NCI-H1417 (cell line): Measurements from ENCODE around the gene HDLBP.
"Not testable (repeated sequence)": the region's sequence is repeated elsewhere in the genome, so short reads cannot be mapped to it uniquely, and the experiment has no call there.

Source experiments
- DNase-seq, 3 experiments: peaks; one replicate each; lab custom pipeline; 2025; lab: John Stamatoyannopoulos, UW

HDLBP gene

DNA sequence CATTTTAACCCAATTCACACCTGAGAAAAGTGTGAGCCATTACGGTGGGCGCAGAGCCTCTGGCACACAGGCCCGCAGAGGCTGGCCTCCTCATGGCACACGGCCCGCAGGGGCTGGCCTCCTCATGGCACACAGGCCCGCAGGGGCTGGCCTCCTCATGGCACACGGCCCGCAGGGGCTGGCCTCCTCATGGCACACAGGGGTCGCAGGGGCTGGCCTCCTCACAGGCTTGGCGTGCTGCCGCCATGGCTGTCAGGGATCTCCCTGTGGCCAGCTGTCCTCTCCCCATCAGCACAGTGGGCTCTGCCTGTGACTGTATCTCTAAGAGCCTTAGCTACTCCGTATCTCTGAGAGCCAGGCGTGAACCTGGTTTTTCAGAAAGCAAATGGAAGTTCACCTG, 102.4 kb downstream of the HDLBP start:
- no peak for DNase-seq

DNA sequence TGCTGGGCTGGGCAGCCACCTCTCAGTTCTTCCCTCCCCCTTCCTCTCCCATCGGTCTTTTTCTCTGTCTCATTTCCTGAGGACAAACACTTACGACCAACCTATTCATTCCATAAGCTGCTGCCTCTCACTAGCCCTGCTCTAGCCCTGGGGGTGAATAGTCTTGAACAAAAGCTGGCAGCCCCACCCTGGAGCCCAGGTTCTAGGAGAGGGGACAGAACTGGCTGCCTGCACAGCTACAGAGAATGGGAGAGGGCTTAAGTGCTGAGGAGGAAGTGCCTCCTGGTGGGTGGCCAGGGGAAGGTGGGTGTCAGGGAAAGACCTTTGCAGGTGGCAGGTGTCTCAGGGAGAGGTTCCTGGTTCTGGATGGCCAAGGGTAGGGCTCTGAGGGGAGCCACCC, 104.2 kb downstream of the HDLBP start:
- DNase-seq = peak in 2 of 3 experiments; percentile 35 to 69

DNA sequence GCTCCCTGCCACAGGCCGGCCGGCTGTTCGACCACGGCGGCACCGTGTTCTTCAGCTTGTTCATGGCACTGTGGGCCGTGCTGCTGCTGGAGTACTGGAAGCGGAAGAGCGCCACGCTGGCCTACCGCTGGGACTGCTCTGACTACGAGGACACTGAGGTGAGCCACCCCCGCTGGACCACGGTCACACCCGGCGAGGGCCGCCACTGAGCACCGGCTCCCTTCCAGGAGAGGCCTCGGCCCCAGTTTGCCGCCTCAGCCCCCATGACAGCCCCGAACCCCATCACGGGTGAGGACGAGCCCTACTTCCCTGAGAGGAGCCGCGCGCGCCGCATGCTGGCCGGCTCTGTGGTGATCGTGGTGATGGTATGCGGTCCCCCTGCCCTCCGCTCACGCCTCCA, 106.2 kb downstream of the HDLBP start:
- DNase-seq = no peak

DNA sequence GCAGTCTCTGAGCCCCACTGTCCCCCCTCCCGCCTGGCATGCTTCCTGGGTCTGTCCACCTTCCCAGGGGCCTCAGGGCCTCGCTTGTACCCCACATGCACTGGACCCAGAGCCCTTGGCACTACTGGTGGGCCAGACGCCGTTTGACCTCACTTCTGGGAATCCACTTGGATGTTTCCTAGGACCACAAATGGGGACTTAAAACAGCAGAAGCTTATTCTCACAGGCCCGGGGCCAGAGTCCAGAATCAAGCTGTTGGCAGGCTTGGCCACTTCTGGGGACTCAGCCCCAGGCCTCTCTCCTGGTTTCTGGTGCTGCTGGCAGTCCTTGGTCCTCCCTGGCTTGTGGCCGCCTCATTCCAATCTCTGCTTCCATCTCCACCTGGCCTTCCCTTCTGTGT, 107.4 kb downstream of the HDLBP start:
- no peak for DNase-seq

DNA sequence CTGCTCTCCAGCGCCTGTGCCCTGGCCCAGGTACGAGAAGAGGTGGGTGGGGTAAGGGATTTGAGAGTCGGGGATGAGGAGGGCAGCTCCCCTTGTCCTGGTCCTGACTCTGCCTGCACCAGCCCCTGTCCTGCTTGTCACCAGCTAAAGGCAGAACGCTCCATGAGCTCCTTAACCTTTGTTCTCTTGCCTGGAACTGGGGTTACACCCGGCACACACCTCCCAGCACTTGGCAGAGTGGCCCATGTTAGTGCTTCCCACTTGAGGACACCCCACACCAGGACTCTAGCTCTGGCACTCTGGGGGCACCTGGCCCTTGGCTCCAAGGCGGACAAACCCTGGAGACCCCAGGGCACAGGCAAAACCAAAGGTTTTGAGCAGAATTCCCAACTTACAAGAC, 107.8 kb downstream of the HDLBP start:
- no peak for DNase-seq

DNA sequence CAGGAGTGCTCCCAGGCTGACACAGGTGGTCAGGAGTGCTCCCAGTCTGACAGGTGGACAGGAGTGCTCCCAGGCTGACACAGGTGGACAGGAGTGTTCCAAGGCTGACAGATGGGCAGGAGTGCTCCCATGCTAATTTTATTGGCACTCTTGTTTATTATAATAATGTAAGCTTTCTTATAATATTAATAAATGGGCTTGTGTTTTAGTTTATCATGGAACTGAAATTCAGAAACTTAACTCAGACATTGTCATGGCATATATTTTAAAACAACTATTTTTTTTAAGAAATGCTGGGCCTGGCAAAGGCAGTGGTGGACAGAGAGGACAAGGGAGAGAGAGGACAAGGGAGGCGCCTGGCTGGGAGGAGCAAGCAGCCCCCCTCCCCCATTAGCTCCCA, 108.3 kb downstream of the HDLBP start:
- DNase-seq = no peak

DNA sequence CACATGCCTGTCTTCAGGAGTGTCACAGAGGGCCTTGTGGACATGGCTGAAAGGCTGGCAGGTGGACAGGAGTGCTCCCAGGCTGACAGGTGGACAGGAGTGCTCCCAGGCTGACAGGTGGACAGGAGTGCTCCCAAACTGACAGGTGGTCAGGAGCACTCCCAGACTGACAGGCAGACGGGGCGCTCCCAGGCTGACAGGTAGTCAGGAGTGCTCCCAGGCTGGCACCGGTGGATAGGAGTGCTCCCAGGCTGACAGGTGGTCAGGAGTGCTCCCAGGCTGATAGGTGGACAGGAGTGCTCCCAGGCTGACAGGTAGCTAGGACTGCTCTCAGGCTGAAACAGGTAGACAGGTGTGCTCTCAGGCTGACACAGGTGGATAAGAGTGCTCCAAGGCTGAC, 110.4 kb downstream of the HDLBP start:
- no peak for DNase-seq

DNA sequence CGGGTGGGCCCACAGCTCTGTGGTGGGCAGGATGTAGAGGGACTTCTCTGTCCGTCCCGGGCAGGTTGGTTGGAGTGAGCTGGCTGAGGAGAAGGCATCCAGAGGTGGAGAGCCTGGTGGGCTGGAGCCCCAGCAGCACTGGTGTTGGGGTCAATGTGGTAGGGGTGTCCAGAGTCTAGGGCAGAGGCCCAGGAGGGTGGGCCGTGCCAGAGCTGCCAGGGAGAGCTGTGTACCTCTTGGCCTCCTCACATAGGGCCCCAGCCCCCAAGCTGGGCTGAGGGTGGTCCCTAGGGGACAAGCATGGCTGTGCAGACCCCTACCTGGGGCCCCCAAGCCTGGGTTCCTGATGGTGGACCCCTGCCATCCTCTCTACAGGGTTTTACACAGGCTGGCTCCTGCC, 111.0 kb downstream of the HDLBP start:
- no peak for DNase-seq

DNA sequence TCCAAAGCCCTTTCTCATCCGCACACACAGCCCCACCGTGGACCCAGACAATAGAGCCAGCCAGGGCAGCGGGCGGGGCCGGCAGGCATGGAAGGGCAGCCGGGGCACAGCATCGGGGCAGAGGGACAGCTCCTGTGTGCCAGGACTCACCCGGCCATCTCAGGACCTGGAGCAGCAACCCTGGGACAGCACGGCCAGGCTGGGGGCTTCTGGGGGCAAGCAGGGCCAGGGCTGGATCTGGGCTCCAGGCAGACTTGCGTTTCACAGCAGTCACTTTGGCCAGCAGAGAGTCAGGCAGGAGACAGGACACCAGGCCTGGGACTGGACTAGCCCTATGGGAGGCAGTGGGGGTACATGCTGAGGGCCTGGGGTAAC, 111.5 kb downstream of the HDLBP start:
- no peak for DNase-seq

DNA sequence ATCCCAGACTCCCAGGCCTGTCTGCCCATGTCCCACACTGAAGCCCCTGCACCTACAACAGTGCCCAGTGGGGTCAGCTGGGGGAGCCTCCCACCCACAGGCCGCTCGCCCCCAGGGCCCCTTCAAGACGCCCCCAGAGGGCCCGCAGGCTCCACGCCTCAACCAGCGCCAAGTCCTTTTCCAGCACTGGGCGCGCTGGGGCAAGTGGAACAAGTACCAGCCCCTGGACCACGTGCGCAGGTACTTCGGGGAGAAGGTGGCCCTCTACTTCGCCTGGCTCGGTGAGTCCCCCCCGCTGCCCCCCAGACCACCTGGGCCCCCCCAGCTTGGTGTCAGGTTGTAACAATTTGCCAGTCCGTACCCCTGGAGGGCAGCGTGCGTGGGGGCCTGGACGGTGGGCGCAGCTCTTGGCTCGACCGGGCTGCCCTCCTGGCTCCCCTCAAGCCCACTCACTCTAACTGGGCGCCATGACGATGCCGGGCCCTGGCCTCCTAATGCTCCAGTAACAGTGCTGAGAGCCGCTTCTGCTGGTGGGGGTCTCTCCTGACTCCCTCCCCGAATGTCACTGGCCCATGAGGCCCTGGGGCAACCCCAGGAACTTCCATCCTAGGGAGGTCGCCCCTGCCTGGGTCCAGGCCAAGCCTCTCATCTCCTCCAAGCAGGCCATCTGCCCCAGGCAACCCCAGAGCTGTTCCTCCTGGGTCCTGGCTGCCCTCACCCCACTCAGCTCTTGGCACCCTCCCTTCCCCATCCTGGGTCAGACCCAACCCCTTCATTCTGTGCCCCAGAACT, 112.1 kb downstream of the HDLBP start:
- no peak for DNase-seq

DNA sequence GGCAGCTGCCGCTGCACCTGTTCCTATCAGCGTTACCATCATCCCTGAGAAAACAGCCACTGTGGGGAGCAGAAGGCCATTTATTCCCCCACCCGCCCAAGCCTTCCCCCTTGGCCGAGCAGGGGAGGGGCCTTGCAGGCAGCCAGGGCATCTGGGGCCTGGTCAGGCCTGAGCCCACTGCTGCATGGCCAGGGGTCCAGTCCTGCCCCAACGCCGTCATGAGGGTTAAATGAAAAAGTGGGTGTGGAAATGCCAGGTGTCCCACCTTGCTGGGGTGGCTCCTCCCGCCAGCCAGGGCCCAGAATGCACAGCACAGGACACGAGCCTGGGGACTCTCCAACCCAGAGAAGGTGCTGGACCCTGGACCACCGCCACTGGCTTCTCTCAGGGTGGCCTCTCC, 112.8 kb downstream of the HDLBP start:
- no peak for DNase-seq

DNA sequence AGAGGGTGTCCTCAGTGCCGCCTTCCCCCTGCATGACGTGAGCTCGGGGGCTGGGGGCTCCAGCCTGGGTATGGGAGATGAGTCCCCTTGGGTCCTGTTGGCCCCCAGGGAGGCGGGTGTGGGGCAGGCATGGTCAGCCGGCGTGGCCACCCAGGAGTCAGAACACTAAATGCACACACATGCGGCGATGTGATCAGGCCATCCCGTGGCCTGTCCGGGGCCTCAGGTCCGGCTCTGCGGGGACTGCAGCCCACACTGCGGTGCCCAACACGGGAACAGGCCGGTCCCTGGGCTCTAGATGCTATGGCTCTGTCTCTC, 113.2 kb downstream of the HDLBP start:
- DNase-seq = no peak

DNA sequence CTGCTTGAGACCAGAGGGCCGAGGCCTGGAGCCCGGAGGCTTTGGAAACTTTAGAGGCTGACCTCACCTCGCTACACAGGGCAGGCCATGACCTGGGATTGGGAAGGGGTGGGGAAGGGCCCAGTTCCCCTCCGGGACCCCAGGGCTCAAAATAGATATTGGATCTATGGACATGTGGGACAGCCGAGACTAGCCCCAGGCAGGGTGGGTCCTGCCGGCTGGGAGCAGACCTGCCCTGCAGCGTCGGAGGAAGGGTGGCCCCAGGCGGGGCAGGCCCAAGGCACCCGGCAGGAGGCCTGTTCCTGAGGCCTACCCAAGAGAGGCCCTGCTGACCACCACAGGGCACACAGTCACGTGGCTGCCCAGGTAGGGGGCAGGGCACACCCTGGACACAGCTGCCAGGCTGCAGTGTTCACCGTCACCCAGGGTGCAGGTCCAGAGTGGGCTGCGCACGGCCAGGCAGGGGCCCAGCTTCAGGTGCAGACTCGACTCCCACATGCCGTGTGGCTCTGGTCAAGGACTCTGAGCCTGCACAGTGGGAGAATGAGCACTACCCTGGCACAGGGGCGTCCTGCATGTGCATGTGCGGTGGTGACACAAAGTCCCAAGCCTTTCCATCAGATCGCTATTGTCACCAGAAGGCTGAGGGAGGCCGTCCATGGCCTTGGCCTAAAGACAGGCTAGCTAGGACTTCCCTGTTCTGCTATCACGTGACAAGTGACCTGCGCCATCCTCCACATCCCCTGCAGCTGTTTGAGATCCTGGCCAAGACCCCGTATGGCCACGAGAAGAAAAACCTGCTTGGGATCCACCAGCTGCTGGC, 113.8 kb downstream of the HDLBP start:
- no peak for DNase-seq

DNA sequence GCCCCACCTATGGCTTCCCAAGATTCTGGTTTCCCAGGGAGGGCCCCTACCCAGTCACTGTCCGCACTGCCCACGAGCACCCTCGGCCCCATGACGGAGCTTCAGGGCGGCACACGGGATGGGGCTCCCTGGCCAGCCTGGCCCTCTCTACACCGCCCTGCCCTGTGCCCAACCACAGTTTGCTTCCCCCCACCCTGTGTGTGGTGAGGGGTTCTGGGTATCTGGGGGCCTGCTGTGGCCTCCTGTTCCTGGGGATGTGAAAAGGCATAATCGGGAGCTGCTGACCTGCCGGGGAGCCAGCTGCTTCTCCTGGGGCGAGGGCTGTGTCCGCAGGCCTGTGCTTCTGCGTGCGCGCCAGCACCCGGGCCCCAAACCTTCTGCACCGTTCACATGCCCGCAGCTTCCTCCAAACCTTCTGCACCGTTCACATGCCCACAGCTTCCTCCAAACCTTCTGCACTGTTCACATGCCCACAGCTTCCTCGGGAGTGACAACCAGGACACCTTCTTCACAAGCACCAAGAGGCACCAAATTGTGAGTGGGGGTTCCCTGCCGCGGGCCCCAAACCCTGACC, 114.6 kb downstream of the HDLBP start:
- no peak for DNase-seq

DNA sequence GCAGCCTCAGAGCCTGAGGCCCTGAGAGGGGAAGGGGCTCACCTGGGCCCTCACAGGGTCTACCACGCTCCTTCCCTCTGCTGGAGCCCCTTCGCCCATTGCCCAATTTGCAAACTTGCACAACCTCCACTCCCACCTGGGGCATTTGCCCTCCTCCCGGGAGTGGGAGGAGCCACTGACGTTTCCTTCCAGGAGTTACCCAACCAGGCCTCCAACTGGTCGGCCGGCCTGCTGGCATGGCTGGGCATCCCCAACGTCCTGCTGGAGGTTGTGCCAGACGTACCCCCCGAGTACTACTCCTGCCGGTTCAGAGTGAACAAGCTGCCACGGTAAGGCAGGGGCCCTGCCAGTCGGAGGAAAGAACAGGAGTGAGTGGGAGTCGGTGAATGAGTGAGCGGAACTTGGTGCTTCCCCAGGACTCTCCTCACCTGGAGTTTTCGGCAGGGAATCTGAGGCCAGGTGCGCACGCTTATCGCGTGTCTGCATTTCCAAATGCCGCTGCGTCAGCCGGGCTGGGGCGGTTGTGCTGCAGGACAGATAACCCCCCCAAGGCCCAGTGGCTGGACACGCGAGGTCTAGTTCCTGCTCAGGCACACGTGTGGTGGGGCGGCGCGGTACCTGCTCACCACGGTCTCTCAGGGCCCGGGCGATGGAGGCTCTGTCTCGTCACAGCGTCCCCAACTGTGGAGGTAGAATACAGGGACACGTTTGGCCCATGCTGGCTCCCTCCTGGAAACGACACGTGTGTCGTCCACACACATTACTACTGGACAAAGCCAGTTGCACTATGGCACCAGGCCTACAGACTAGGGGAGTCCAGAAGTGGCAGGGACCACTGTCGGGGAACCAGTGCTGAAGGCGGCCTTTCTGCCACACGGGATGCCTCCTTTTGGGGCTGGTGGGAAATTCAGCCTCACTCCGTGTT, 115.3 kb downstream of the HDLBP start:
- DNase-seq = no peak

DNA sequence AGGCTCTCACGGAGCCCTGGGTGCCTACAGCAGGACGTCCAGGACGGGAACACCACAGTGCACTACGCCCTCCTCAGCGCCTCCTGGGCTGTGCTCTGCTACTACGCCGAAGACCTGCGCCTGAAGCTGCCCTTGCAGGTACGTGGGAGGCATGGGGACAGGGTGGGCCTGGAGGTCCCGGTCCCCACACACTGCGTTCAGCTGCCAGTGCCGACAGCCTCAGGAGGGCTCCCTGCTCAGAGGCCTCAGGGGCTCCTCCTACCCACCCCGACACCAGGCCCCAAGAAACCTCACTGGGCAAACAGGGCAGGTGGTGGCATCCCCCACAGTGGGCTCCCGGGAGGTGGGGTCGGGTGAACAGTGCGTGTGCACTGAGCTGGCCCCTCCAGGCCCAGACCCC, 116.2 kb downstream of the HDLBP start:
- no peak for DNase-seq

DNA sequence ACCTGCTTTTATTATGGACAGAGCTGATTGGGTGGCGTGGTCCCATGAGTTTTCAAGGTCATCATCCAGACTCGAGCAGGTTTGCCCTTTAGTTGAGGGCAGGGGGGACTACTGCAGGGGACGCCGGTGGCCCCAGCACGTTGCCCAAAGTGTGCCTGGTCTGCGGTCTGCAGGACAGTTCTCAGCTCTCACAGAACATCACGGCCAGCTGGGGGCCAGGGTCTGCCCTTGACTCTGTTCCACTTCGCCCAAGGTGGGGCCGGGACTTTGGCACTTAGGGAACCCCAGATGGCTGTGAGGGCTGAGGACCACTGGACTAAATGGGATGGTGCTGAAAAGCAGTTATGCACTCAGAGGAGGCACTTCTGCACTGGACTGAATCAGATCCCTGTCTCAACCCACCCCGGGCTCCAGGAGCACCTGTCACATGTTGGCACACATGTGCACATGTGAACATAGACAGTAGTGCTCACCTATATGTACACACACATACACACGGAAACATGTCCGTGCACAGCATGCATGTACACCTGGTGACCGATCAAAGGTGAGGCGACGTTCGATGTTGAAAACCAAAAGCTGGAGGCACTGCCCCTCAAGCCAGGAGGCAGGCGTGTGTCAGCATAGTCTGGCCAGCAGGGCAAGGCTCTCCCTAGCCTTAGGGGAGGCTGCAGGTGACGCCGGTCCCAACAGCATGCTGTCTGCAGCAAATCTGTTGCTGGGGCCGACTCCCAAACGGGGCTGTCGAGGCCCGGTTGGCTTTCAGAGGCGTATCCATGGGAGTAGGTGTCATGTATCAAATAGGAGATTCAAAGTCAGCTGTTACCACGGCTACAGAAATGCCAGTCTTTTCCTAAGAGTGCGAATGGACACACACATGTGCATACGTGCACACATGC, 116.8 kb downstream of the HDLBP start:
- DNase-seq = no peak

DNA sequence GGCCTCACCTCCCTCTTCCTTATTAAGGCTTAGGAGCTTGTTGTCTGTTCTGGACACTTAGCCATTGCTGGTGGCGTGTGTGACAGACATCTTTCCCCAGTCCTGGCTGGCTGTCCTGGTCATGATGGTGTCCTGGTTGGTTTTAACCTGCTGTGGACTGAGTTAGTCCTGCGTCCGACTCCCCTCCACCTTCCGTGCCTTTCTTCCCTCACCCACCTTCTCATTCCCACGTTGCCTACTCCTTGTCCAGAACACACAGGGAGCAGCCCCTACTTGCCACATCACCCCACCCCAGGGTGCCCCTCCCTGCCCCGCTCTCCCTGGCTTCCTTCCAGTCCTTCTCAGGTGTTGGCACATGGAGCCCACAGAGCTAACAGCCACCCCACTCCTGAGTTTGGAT, 117.5 kb downstream of the HDLBP start:
- DNase-seq = no peak

DNA sequence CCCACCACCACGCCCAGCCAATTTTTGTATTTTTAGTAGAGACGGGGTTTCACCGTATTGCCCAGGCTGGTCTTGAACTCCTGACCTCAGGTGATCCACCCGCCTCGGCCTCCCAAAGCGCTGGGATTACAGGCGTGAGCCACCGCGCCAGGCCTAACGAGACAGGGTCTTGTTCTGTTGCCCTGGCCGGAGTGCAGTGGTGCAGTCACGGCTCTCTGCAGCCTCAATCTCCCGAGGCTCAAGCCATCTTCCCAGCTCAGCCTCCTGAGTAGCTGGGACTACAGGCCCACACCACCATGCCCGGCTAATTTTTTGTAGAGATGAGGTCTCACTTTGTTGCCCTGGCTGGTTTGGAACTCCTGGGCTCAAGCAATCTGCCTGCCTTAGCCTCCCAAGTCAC, 118.2 kb downstream of the HDLBP start:
- DNase-seq = not testable (repeated sequence)

DNA sequence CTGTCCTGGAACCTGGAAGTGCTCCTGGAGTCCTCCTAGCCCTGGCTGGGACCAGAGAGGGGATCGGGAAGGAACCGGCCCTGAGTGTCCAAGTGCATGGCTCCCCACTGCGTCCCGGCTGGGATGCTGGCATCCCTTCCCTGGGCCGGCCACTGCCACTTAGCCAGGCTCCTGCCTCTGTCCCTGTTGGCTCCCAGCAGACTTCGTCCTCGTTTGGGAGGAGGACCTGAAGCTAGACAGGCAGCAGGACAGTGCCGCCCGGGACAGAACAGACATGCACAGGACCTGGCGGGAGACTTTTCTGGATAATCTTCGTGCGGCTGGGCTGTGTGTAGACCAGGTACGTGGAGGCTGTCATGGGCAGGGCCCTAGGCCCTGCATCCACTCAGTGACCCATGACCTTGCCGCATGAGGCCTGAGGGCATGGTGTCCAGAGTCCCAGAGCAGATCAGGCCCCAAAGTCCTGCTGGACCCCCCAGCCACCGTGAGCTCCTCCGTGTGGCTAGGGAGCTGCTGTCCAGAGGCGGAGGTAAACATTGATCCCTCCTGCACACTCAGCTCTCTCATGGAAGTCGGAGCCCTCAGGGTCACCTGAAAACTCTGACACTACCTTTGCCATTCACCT, 119.9 kb downstream of the HDLBP start:
- DNase-seq = no peak

DNA sequence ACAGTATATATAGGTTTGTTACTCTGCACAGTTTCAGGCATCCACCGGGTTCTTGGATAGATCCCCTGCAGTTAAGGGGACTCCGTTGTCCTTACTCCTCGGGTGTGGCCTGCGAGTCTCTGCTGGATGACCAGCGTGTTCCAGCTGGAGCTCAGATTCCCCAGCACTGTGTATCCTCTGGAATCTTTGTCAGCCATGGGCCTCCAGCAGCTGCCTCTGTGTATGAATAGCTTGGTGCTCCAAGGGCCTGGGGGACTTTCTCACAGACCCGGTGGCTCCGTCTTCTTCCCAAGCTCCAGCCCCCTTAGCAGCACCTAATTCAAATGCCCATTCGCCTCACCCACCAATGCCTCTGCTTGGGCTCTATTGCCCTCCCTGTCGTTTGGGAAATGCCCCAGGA, 120.7 kb downstream of the HDLBP start:
- DNase-seq = no peak
